IMR-90 (cell line): ENCODE measurements around the gene TTC28. TPM values are rescaled to one million over a fixed set of nuclear protein-coding genes. Genes with fewer than 3 reads are reported as not detected.
A peak's percentile ranks its signal among the peaks of the same experiment; 100 is the strongest.

ENCODE experiments used
- ATAC-seq: fragments of 200-7000 bp; cut with Tn5 transposase; 2 replicates; pipeline ENCODE4 v1.9.1; 2020; ENCODE audit warnings: low read depth, mild to moderate bottlenecking, moderate library complexity
- BruUV-seq: library from RNA; stranded (reverse); fragments of 400-500 nt; replicated peaks from 2 replicates; lab custom pipeline; 2021; lab: Mats Ljungman, UMichigan
- CTCF ChIA-PET: fragments of 300-600 bp; formaldehyde crosslinking; extraction: SDS; loops from one replicate; lab custom pipeline; 2021; ENCODE audit warnings: antibody characterized with exemption; lab: Yijun Ruan, JAX
- POLR2A ChIA-PET: fragments of 300-600 bp; sonication (Branson Sonifier 250); formaldehyde crosslinking; loops from one replicate; lab custom pipeline; 2022; ENCODE audit warnings: antibody characterized with exemption; ENCODE audit not compliant: unreplicated experiment; lab: Charles Lee
- DNase-seq: peaks from one replicate; pipeline ENCODE4 v3.0.0; 2013
- H2AFZ ChIP-seq: replicated peaks from 2 replicates; pipeline ENCODE3; 2013; ENCODE audit warnings: low read length, mild to moderate bottlenecking; ENCODE audit not compliant: poor library complexity
- H2AK5ac ChIP-seq: 2 replicates; pipeline ENCODE4 v1.6.1; 2013; ENCODE audit warnings: low read depth, low read length, inconsistent platforms
- H2AK9ac ChIP-seq: replicated peaks from 2 replicates; pipeline ENCODE3; 2013; ENCODE audit warnings: mild to moderate bottlenecking, low read depth, low read length, moderate library complexity; ENCODE audit not compliant: poor library complexity
- H2BK120ac ChIP-seq: 2 replicates; pipeline ENCODE4 v1.6.1; 2013; ENCODE audit warnings: low read depth, low read length, inconsistent platforms
- H2BK15ac ChIP-seq: 3 replicates; pipeline ENCODE4 v1.6.1; 2013; ENCODE audit warnings: low read depth, low read length, inconsistent platforms
- H2BK20ac ChIP-seq: 2 replicates; pipeline ENCODE4 v1.6.1; 2013; ENCODE audit warnings: low read depth, mild to moderate bottlenecking, inconsistent platforms, low read length, moderate library complexity
- H2BK5ac ChIP-seq: 2 replicates; pipeline ENCODE4 v1.6.1; 2013; ENCODE audit warnings: mild to moderate bottlenecking, low read depth, low read length, inconsistent platforms; ENCODE audit not compliant: poor library complexity, severe bottlenecking
- H3K14ac ChIP-seq: replicated peaks from 2 replicates; pipeline ENCODE4 v1.6.1; 2013; ENCODE audit warnings: low read depth, low read length, inconsistent platforms
- H3K18ac ChIP-seq: 2 replicates; pipeline ENCODE4 v1.6.1; 2013; ENCODE audit warnings: low read depth, low read length, control low read depth
- H3K23ac ChIP-seq: 2 replicates; pipeline ENCODE4 v1.6.1; 2013; ENCODE audit warnings: low read depth, low read length, inconsistent platforms
- H3K27ac ChIP-seq: 2 replicates; pipeline ENCODE4 v1.5.1; 2013; ENCODE audit warnings: mild to moderate bottlenecking, control low read depth, low read length; ENCODE audit not compliant: insufficient read depth
- H3K27me3 ChIP-seq: 2 replicates; pipeline ENCODE4 v1.6.1; 2013; ENCODE audit warnings: low read length; ENCODE audit not compliant: control insufficient read depth, insufficient read depth
- H3K36me3 ChIP-seq: 2 replicates; pipeline ENCODE4 v1.6.1; 2013; ENCODE audit warnings: low read length, mixed read lengths; ENCODE audit not compliant: control insufficient read depth, insufficient read depth
- H3K4ac ChIP-seq: 2 replicates; pipeline ENCODE4 v1.6.1; 2013; ENCODE audit warnings: low read depth, low read length, inconsistent platforms
- H3K4me1 ChIP-seq: 2 replicates; pipeline ENCODE4 v1.6.1; 2013; ENCODE audit warnings: low read length, mixed read lengths; ENCODE audit not compliant: control insufficient read depth, insufficient read depth
- H3K4me2 ChIP-seq: 2 replicates; pipeline ENCODE4 v1.6.1; 2013; ENCODE audit warnings: low read depth, mild to moderate bottlenecking, control low read depth, low read length, moderate library complexity
- H3K4me3 ChIP-seq: 2 replicates; pipeline ENCODE4 v1.5.1; 2013; ENCODE audit warnings: low read depth, mild to moderate bottlenecking, control low read depth, low read length, moderate library complexity; ENCODE audit not compliant: insufficient read depth
- H3K56ac ChIP-seq: 2 replicates; pipeline ENCODE4 v1.6.1; 2013; ENCODE audit warnings: low read length, inconsistent platforms; ENCODE audit not compliant: insufficient read depth; ENCODE audit errors: extremely low read depth
- H3K79me1 ChIP-seq, 2 experiments: 2 replicates each; pipeline ENCODE4 v1.6.1; 2013; ENCODE audit warnings: low read length in 2 of 2, inconsistent platforms in 1 of 2, low read depth in 1 of 2
- H3K9ac ChIP-seq: 2 replicates; pipeline ENCODE4 v1.6.1; 2013; ENCODE audit warnings: low read depth, low read length, control low read depth
- H3K9me1 ChIP-seq: 2 replicates; pipeline ENCODE4 v1.6.1; 2013; ENCODE audit warnings: low read length, inconsistent platforms; ENCODE audit not compliant: insufficient read depth
- H3K9me3 ChIP-seq: 2 replicates; pipeline ENCODE4 v1.6.1; 2013; ENCODE audit warnings: low read length; ENCODE audit not compliant: control insufficient read depth, insufficient read depth
- H4K20me1 ChIP-seq: 2 replicates; pipeline ENCODE4 v1.6.1; 2013; ENCODE audit warnings: low read length, inconsistent platforms; ENCODE audit not compliant: insufficient read depth
- H4K5ac ChIP-seq: 2 replicates; pipeline ENCODE4 v1.6.1; 2013; ENCODE audit warnings: mild to moderate bottlenecking, low read depth, low read length, control low read depth
- H4K8ac ChIP-seq, 2 experiments: 2 replicates each; pipeline ENCODE4 v1.6.1; 2013; ENCODE audit warnings: low read depth in 2 of 2, low read length in 2 of 2, control low read depth in 1 of 2, inconsistent platforms in 1 of 2
- H4K91ac ChIP-seq: 2 replicates; pipeline ENCODE4 v1.6.1; 2013; ENCODE audit warnings: low read depth, low read length, inconsistent platforms; ENCODE audit not compliant: insufficient read depth
- BHLHE40 ChIP-seq: fragments of 150-350 bp; IDR thresholded peaks from 2 replicates; pipeline ENCODE4 v1.6.1; 2016; ENCODE audit warnings: mild to moderate bottlenecking, low read depth, low read length
- CEBPB ChIP-seq: IDR thresholded peaks from 2 replicates; pipeline ENCODE4 v1.6.1; 2012; ENCODE audit warnings: low read depth, low read length, improper control_type of control experiment
- CHD1 ChIP-seq: IDR thresholded peaks from 2 replicates; pipeline ENCODE4 v1.6.1; 2012; ENCODE audit warnings: low read depth, low read length, improper control_type of control experiment
- FOS ChIP-seq: fragments of 150-350 bp; IDR thresholded peaks from 2 replicates; pipeline ENCODE4 v1.6.1; 2016; ENCODE audit warnings: low read depth, low read length
- MAZ ChIP-seq: IDR thresholded peaks from 2 replicates; pipeline ENCODE4 v1.6.1; 2012; ENCODE audit warnings: low read depth, mild to moderate bottlenecking, low read length, improper control_type of control experiment, moderate library complexity, borderline replicate concordance
- MXI1 ChIP-seq: IDR thresholded peaks from 2 replicates; pipeline ENCODE4 v1.6.1; 2012; ENCODE audit warnings: low read depth, mild to moderate bottlenecking, low read length, moderate library complexity, borderline replicate concordance
- NFE2L2 ChIP-seq: fragments of 150-350 bp; IDR thresholded peaks from 2 replicates; pipeline ENCODE4 v1.6.1; 2016; ENCODE audit warnings: low read depth, mild to moderate bottlenecking, low read length
- POLR2A ChIP-seq: IDR thresholded peaks from 2 replicates; pipeline ENCODE4 v1.6.1; 2012; ENCODE audit warnings: mild to moderate bottlenecking, low read depth, low read length
- RAD21 ChIP-seq: IDR thresholded peaks from 2 replicates; pipeline ENCODE4 v1.6.1; 2012; ENCODE audit warnings: low read length, improper control_type of control experiment
- RCOR1 ChIP-seq: IDR thresholded peaks from 2 replicates; pipeline ENCODE4 v1.6.1; 2012; ENCODE audit warnings: mild to moderate bottlenecking, low read length, improper control_type of control experiment; ENCODE audit not compliant: insufficient replicate concordance
- WGBS, 2 experiments: methylation state at CpG; one replicate each; pipeline versions ENCODE4 v1.1.5 to v1.1.7; 2013; ENCODE audit warnings: missing lambda C conversion rate in 2 of 2; ENCODE audit not compliant: insufficient read length in 1 of 2; ENCODE audit errors: extremely low coverage in 2 of 2; 5-methylcytosine and 5-hydroxymethylcytosine counted together
- dilution Hi-C: fragments of 300-500 bp; cut with HindIII; formaldehyde crosslinking; loops from one replicate; pipeline ENCODE4 v1.14.3; 2018; ENCODE audit warnings: low sequenced_read_pairs; ENCODE audit not compliant: unreplicated experiment
- in situ Hi-C: fragments of 300-500 bp; cut with MboI; formaldehyde crosslinking; loops from 3 replicates; pipeline ENCODE4 v1.14.3; 2019; ENCODE audit warnings: low sequenced_read_pairs, inconsistent platforms, mixed read lengths
- intact Hi-C: fragments of 100-400 bp; cut with micrococcal nuclease; formaldehyde crosslinking; loops from 2 replicates; pipeline ENCODE4 v1.10.0; 2022
- polyA plus RNA-seq, 3 experiments: library from polyadenylated mRNA; depleted of rRNA; stranded (reverse); fragments of >200 nt; gene quantifications; 2 replicates each; pipeline ENCODE4 v1.2.3, GENCODE V29; 2012; ENCODE audit warnings: low replicate concordance in 1 of 3
- total RNA-seq: library from RNA; depleted of rRNA; stranded (reverse); fragments of >200 nt; gene quantifications from 2 replicates; pipeline ENCODE4 v1.2.3, GENCODE V29; 2012
- TF ChIP-seq, protein P1 (sequence below): fragments of 150-350 bp; IDR thresholded peaks from 2 replicates; pipeline ENCODE4 v1.6.1; 2017; ENCODE audit warnings: mild to moderate bottlenecking, antibody characterized with exemption, low read length, low read depth
- TF ChIP-seq, protein P2 (sequence below): fragments of 150-350 bp; IDR thresholded peaks from 2 replicates; pipeline ENCODE4 v1.6.1; 2016; ENCODE audit warnings: low read depth, mild to moderate bottlenecking, low read length, moderate library complexity, borderline replicate concordance

Gene TTC28
- total and polyA plus RNA-seq, 2 of the 4 experiments (the other 2 are of a cell fraction), result 5.6 to 13.3 TPM

DNA sequence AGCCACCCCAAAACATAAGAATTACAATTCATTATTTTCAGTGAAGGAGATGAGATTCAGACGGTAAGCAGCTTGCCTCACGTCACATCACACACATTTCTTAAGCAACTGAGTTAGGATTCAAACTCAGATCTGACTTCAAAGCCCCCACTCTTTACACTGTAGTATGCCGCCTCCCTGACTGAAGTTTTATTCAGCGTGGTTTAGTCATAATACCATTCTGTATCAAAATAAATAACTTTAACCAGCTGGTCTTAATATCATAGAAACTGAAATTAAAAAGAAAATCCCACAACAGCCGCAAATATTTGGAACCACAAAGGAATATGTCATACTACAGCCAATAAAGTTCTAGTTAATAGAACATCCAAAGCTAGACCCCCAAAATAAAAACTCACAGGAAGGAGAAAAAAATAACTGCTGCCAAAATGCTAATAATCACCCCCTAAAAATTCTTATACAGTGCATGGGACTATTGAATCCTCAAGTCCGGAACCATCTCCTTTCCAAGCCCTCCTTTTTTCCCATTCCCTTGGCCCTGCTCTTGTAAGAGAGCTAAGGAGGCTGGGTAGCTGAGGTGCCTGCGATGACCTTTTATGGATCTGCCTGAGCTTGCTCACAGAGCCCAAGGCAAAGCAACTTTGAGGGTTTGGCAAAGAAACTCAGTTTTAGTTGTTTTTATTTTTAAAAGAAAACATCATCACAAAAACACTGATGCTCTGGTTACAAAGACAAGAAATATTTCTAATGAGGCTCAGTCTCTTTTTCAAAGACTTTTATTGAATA lies 334.5 kb downstream of the TTC28 start:
- Histone ChIP-seq H4K20me1 (no peaks in the 10 kb centered on the region), H3K79me1 (peaks cover 4 to 12% of the 10 kb centered on the region in 2 experiments; a peak in 2 of 4 replicates), H3K56ac (no peak overlapping the region), H2BK5ac (no peak overlapping the region), H3K9me3 (no peaks in the 10 kb centered on the region), H2BK15ac (no peak overlapping the region), H3K23ac (0 out of 2 replicates have a peak overlapping the region, but pooled peaks have one; percentile 8), H3K4ac (no peak overlapping the region), H3K27ac (no peak overlapping the region), H2BK120ac (no peak overlapping the region), H4K91ac (no peak overlapping the region), H4K5ac (no peak overlapping the region), H4K8ac (no peak overlapping the region), H3K27me3 (no peaks in the 10 kb centered on the region), H2AK9ac (no peak overlapping the region), H3K4me1 (peaks cover 2% of the 10 kb centered on the region), H3K18ac (no peak overlapping the region; the same call in 1 of the 2 replicates), H3K4me2 (no peak overlapping the region), H3K14ac (no peak overlapping the region), H2BK20ac (no peak overlapping the region), H3K36me3 (no peaks in the 10 kb centered on the region), H3K9ac (no peak overlapping the region), H3K4me3 (no peak overlapping the region), H2AFZ (no peak overlapping the region), H3K9me1 (no peaks in the 10 kb centered on the region; the same call in 1 of the 2 replicates), H2AK5ac (no peak overlapping the region)
- BruUV-seq, result no TSS peak
- intact Hi-C loops (loop anchor here (5.0 kb wide), 1 partner anchor 293 kb away; no protein-coding TSS in a partner anchor), dilution Hi-C loops (no loop called here), in situ Hi-C loops (no loop called here)
- WGBS, 2 experiments, result no CpG with 5 or more reads among the region's 7 CpGs
- DNase-seq, result peak; percentile 16
- ATAC-seq, result peak; percentile 48
- CTCF ChIA-PET, result no interaction called here
- POLR2A ChIA-PET, result no interaction called here
- TF ChIP-seq NFE2L2, result no peak
- TF ChIP-seq CEBPB, result no peak
- no peak for TF ChIP-seq FOS
- no peak for TF ChIP-seq RCOR1
- TF ChIP-seq BHLHE40, result no peak
- TF ChIP-seq, protein P1, sequence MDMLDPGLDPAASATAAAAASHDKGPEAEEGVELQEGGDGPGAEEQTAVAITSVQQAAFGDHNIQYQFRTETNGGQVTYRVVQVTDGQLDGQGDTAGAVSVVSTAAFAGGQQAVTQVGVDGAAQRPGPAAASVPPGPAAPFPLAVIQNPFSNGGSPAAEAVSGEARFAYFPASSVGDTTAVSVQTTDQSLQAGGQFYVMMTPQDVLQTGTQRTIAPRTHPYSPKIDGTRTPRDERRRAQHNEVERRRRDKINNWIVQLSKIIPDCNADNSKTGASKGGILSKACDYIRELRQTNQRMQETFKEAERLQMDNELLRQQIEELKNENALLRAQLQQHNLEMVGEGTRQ, result no peak
- no peak for TF ChIP-seq POLR2A
- TF ChIP-seq CHD1, result no peak
- TF ChIP-seq, protein P2, sequence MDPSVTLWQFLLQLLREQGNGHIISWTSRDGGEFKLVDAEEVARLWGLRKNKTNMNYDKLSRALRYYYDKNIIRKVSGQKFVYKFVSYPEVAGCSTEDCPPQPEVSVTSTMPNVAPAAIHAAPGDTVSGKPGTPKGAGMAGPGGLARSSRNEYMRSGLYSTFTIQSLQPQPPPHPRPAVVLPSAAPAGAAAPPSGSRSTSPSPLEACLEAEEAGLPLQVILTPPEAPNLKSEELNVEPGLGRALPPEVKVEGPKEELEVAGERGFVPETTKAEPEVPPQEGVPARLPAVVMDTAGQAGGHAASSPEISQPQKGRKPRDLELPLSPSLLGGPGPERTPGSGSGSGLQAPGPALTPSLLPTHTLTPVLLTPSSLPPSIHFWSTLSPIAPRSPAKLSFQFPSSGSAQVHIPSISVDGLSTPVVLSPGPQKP, result no peak
- no peak for TF ChIP-seq RAD21
- no peak for TF ChIP-seq MAZ
- TF ChIP-seq MXI1, result no peak
